GM19193 (cell line): ENCODE measurements around the gene SLC16A7.

Source experiments
- POLR2A ChIP-seq: IDR thresholded peaks from 4 replicates; pipeline ENCODE4 v1.6.1; 2011; ENCODE audit not compliant: insufficient read depth, insufficient read length; ENCODE audit errors: extremely low read depth

SLC16A7 gene

GRCh38 chr12:59724011-59724695 lies 128.3 kb downstream of the SLC16A7 start:
- no peak for TF ChIP-seq POLR2A

DNA sequence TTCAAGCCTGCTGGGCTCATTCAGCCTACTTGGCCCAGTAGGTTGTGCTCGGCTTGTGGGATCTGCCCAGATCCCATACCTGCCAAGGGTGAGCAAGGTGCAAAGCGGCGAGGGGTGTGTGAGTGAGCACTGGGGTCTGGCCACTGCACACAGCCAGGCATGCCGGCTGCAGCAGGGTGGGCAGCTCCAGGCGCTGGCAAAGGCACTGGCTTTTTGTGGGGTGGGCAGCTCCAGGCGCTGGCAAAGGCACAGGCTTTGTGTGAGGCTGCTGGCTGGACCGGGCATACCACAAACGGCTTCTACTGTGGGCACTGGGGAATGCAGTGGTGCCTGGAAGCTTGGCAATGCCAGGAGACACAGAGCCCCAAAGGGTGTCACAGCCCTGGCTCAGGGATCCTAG lies 137.4 kb downstream of the SLC16A7 start:
- TF ChIP-seq POLR2A = no peak

DNA sequence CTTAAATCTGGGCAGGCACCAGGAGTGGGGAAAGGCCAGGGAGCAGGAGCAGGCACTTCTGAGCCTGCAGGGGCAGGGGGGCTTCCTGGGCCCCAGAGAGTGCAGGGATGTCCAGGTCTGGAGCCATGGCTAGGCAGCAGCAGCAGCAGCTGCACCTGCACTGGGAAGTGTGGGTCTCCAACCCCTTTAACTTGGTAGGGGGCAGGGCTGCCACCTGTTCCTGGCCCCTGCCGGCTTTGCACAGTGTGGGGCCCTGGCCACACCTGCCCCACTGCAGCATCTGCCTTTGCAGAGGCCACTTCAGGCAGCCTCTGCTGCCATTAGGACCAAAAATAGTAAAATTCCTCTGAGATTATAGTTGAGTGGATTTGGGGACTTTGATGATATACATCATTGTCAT lies 138.5 kb downstream of the SLC16A7 start:
- no peak for TF ChIP-seq POLR2A

GRCh38 chr12:59735231-59735630 lies 139.4 kb downstream of the SLC16A7 start:
- no peak for TF ChIP-seq POLR2A

DNA sequence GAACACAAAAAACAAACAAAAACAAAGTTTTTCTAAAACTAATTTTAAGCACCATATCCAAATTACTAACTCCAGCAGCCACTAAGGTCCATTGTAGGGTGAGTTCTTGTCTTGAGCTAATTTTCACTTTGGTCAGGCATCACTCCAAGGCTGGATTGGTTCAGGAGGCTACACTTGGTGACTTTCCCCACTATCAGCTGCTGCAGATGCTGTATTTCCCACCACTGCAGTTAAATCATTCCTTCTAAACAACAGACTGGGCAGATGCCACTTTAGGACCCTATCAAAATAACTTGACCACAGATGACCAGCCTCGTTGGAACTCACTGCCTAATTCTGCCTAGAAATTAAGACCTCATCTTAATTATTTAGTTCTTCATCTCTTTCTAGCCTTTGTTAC lies 140.5 kb downstream of the SLC16A7 start:
- no peak for TF ChIP-seq POLR2A

DNA sequence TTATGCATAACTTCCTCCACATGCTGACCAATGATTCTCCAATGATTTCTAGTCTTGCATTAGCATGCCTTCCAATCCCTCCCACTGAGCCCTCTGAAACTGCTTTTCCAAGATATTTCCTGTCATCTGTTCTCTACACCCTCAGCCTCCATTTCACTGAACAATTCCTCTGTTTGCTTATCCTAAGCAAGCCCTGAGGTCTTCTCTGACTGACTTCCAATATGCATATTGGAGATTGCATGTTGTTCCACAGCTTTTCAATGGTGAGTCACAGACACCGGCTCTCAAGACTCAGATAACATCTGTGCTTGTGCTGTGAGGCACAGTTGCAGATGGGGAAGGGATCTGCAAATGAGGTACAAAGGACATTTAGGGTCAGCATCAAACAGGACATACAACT lies 141.0 kb downstream of the SLC16A7 start:
- no peak for TF ChIP-seq POLR2A

- TF ChIP-seq POLR2A = no peak
Observed at GRCh38 chr12:59737725-59738463, 142.1 kb downstream of the SLC16A7 start.

- no peak for TF ChIP-seq POLR2A
Observed at GRCh38 chr12:59742841-59743240, 147.0 kb downstream of the SLC16A7 start.

DNA sequence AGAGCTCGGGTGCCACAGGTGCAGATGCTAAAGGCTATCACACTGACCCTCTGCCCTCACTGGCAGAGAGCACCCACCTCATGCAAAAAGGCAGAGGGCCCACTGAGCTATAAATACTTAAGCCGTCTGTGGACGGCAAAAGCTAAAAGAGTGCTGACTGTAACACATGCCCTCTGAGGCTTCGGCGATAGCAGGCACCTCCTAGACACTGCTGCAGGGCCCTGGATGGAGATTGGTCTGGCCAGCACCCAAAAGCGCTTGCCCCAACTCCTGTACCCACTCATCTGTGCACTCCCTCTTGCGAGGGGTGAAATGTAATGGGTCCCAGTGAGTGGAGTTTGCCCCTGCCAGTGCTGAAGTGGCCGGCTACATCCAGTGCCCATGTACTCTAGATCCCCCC lies 148.7 kb downstream of the SLC16A7 start:
- TF ChIP-seq POLR2A = no peak

DNA sequence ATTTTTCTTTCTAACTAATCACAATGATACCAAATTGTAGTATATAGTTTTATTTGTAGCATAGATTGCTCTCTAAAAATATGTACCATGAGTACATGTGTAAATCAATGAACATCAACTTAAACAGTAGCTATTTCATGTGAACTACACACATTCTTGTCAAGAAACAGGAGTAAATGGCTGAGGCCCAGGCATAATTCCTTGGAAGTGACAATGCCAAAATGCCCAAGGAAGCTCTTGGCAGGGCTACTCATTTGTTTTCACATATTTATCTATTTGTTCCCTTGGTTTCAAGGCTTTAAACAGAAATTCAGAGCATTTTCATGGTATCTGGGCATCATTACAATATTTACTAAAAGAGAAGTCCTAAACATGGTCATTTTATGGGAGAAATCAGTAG lies 165.7 kb downstream of the SLC16A7 start:
- TF ChIP-seq POLR2A = no peak

DNA sequence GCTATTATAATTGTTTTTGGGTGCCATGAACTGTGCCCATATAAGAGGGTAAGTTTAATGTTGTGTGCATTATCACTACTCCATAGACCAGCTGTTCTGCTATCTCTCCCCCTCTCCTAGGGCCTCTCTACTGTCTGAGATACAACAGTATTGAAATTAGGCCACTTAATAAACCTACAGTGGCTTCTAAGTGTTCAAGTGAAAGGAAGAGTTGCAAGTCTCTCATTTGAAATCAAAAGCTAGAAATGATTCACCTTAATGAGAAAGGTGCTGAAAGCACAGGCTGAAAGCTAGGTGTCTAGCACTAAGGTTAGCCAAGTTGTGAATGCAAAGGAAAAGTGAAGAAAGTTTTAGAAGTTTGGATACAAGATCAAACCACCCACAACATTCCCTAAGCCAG lies 168.0 kb downstream of the SLC16A7 start:
- TF ChIP-seq POLR2A = no peak

DNA sequence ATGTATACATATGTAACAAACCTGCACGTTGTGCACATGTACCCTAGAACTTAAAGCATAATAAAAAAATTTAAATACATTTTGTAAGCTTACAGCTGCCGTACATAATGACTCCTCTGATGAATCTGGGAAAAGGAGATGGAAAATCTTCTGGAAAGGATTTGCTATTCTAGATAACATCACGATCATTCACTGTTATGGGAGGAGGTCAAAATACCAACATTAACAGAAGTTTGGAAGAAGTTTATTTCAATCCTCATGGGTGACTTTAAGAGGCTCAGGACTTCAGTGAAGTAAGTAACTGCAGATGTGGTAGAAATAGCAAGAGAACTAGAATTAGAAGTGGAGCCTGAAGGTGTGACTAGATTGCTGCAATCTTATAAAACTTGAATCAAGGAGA lies 172.2 kb downstream of the SLC16A7 start:
- no peak for TF ChIP-seq POLR2A

- no peak for TF ChIP-seq POLR2A
Observed at GRCh38 chr12:59780605-59781135, 184.8 kb downstream of the SLC16A7 start.

DNA sequence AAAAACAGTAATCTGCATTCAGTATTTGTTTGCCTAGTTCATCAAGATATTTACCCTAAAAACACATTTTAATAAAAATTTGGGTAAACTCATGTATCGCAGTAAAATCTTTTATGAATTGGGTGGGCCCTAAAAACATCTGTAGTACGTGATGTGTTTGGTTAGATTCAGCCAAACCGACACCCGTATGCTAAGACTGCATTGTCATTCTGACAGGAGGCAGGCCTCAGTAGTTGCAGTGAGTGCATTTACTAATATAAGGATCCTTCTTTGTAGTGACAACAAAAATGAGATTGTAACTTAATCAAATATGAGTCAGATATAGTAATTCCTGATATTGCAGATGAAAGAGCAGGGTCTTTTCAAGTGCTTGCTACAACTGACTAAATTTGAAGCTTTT lies 191.8 kb downstream of the SLC16A7 start:
- TF ChIP-seq POLR2A = no peak

- no peak for TF ChIP-seq POLR2A
Observed at GRCh38 chr12:59792647-59793046, 196.8 kb downstream of the SLC16A7 start.

- no peak for TF ChIP-seq POLR2A
Observed at GRCh38 chr12:59803735-59804134, 207.9 kb downstream of the SLC16A7 start.
